Stimulated activated CD8-positive, alpha-beta memory T cell treated with anti-CD3 and anti-CD28 coated beads, Interleukin-2, amount 100 ng/mL, for 1 hour (primary cell): Measurements from ENCODE around the gene P2RY1.
"Not testable (repeated sequence)": the region's sequence is repeated elsewhere in the genome, so short reads cannot be mapped to it uniquely, and the experiment has no call there.

Experiments
- DNase-seq, 2 donors: peaks; one replicate each; pipeline ENCODE4 v3.0.0-alpha.2; 2020; ENCODE audit warnings: low read depth in 2 of 2

P2RY1 gene

GRCh38 chr3:152839511-152839910 lies 4.6 kb downstream of the P2RY1 start:
- DNase-seq: no peak

- no peak for DNase-seq
Measured at GRCh38 chr3:152841131-152841530, 6.2 kb downstream of the P2RY1 start.

GRCh38 chr3:152842413-152842812 lies 7.5 kb downstream of the P2RY1 start:
- DNase-seq: no peak

GRCh38 chr3:152843955-152844354 lies 9.0 kb downstream of the P2RY1 start:
- DNase-seq: no peak

GRCh38 chr3:152846572-152847202 lies 11.8 kb downstream of the P2RY1 start:
- DNase-seq: not testable (repeated sequence)

GRCh38 chr3:152847599-152847998 lies 12.7 kb downstream of the P2RY1 start:
- not testable (repeated sequence) for DNase-seq

- no peak for DNase-seq
Measured at GRCh38 chr3:152849996-152850578, 15.2 kb downstream of the P2RY1 start.

- no peak for DNase-seq
Measured at GRCh38 chr3:152853196-152853595, 18.3 kb downstream of the P2RY1 start.

GRCh38 chr3:152857082-152857481 lies 22.2 kb downstream of the P2RY1 start:
- DNase-seq: no peak

- DNase-seq: no peak
Measured at GRCh38 chr3:152858170-152858800, 23.4 kb downstream of the P2RY1 start.

- no peak for DNase-seq
Measured at GRCh38 chr3:152860736-152861135, 25.8 kb downstream of the P2RY1 start.

GRCh38 chr3:152865668-152866245 lies 30.8 kb downstream of the P2RY1 start:
- no peak for DNase-seq

GRCh38 chr3:152870027-152870426 lies 35.1 kb downstream of the P2RY1 start:
- DNase-seq: no peak

GRCh38 chr3:152873314-152873713 lies 38.4 kb downstream of the P2RY1 start:
- not testable (repeated sequence) for DNase-seq

- DNase-seq: no peak
Measured at GRCh38 chr3:152874896-152875749, 40.2 kb downstream of the P2RY1 start.

- DNase-seq: no peak
Measured at GRCh38 chr3:152879130-152879789, 44.3 kb downstream of the P2RY1 start.

GRCh38 chr3:152879790-152880174 lies 44.9 kb downstream of the P2RY1 start:
- no peak for DNase-seq

GRCh38 chr3:152885076-152885475 lies 50.1 kb downstream of the P2RY1 start:
- DNase-seq: no peak
